OCI-M2 (cell line): Measurements from ENCODE around the gene GUCA2A.
"Not testable (repeated sequence)": the region's sequence is repeated elsewhere in the genome, so short reads cannot be mapped to it uniquely, and the experiment has no call there.

Experiments used
- DNase-seq: peaks from one replicate; lab custom pipeline; 2025; ENCODE audit not compliant: unreplicated experiment; lab: John Stamatoyannopoulos, UW

GUCA2A gene

GRCh38 chr1:42164551-42165420, at the start of gene GUCA2A:
Gene GUCA2A, minus strand, starts transcription at chr1:42164745. Its CDS starts 33 bp downstream, at chr1:42164712.
- no peak for DNase-seq

GRCh38 chr1:42211224-42211623, 46.7 kb upstream of the GUCA2A start:
- no peak for DNase-seq

- no peak for DNase-seq
Measured at GRCh38 chr1:42210421-42211133, 46.0 kb upstream of the GUCA2A start.

- no peak for DNase-seq
Measured at GRCh38 chr1:42209526-42210251, 45.1 kb upstream of the GUCA2A start.

- not testable (repeated sequence) for DNase-seq
Measured at GRCh38 chr1:42206930-42207329, 42.4 kb upstream of the GUCA2A start.

- DNase-seq = no peak
Measured at GRCh38 chr1:42206164-42206563, 41.6 kb upstream of the GUCA2A start.

- DNase-seq = no peak
Measured at GRCh38 chr1:42201986-42202385, 37.4 kb upstream of the GUCA2A start.

GRCh38 chr1:42198251-42198650, 33.7 kb upstream of the GUCA2A start:
- no peak for DNase-seq

- no peak for DNase-seq
Measured at GRCh38 chr1:42195841-42196240, 31.3 kb upstream of the GUCA2A start.

GRCh38 chr1:42192106-42192505, 27.6 kb upstream of the GUCA2A start:
- DNase-seq = no peak

- no peak for DNase-seq
Measured at GRCh38 chr1:42191319-42191718, 26.8 kb upstream of the GUCA2A start.

GRCh38 chr1:42189931-42190853, 25.6 kb upstream of the GUCA2A start:
- DNase-seq = no peak

GRCh38 chr1:42186152-42186551, 21.6 kb upstream of the GUCA2A start:
- DNase-seq = no peak

- DNase-seq = no peak
Measured at GRCh38 chr1:42184616-42185015, 20.1 kb upstream of the GUCA2A start.

GRCh38 chr1:42183957-42184268, 19.4 kb upstream of the GUCA2A start:
- no peak for DNase-seq

GRCh38 chr1:42183210-42183956, 18.8 kb upstream of the GUCA2A start:
- no peak for DNase-seq

GRCh38 chr1:42181687-42182086, 17.1 kb upstream of the GUCA2A start:
- DNase-seq = no peak

GRCh38 chr1:42179900-42180329, 15.4 kb upstream of the GUCA2A start:
- DNase-seq = no peak

- no peak for DNase-seq
Measured at GRCh38 chr1:42179275-42179674, 14.7 kb upstream of the GUCA2A start.

- no peak for DNase-seq
Measured at GRCh38 chr1:42178249-42178648, 13.7 kb upstream of the GUCA2A start.
